Trophoblast cell (in vitro differentiated cells and primary cell): ENCODE data around the gene SYNE2.

ENCODE experiments used
- DNase-seq, 2 donors: peaks; one replicate each; pipeline ENCODE4 v3.0.0-alpha.2; 2016
- H2AFZ ChIP-seq: 2 replicates; pipeline ENCODE4 v1.6.1; 2013; ENCODE audit warnings: low read length, moderate library complexity, mild to moderate bottlenecking; ENCODE audit not compliant: insufficient read depth, poor library complexity
- H2AK5ac ChIP-seq: 2 replicates; pipeline ENCODE4 v1.6.1; 2013; ENCODE audit warnings: mild to moderate bottlenecking, low read length
- H2BK120ac ChIP-seq: 2 replicates; pipeline ENCODE4 v1.6.1; 2013; ENCODE audit warnings: low read length, mild to moderate bottlenecking, moderate library complexity; ENCODE audit not compliant: insufficient read depth, poor library complexity
- H2BK12ac ChIP-seq: 2 replicates; pipeline ENCODE4 v1.6.1; 2013; ENCODE audit warnings: mild to moderate bottlenecking, low read length, moderate library complexity
- H2BK5ac ChIP-seq: 2 replicates; pipeline ENCODE4 v1.6.1; 2013; ENCODE audit warnings: low read length, low read depth, moderate library complexity, mild to moderate bottlenecking; ENCODE audit not compliant: poor library complexity
- H3K14ac ChIP-seq: 2 replicates; pipeline ENCODE4 v1.6.1; 2013; ENCODE audit warnings: mild to moderate bottlenecking, low read length
- H3K18ac ChIP-seq: 2 replicates; pipeline ENCODE4 v1.6.1; 2013; ENCODE audit warnings: mild to moderate bottlenecking, low read length
- H3K23ac ChIP-seq: 2 replicates; pipeline ENCODE4 v1.6.1; 2013; ENCODE audit warnings: low read length
- H3K27ac ChIP-seq: 2 replicates; pipeline ENCODE4 v1.5.1; 2013; ENCODE audit warnings: low read depth, mild to moderate bottlenecking, inconsistent platforms, low read length, moderate library complexity
- H3K27me3 ChIP-seq: 2 replicates; pipeline ENCODE4 v1.6.1; 2013; ENCODE audit warnings: inconsistent platforms, mild to moderate bottlenecking, low read length, moderate library complexity; ENCODE audit not compliant: insufficient read depth
- H3K36me3 ChIP-seq, 2 experiments: 1 replicate in 1 of 2; 2 replicates in 1 of 2; pipeline ENCODE4 v1.6.1; 2013; ENCODE audit warnings: low read length in 2 of 2, mild to moderate bottlenecking in 2 of 2, moderate library complexity in 1 of 2; ENCODE audit not compliant: insufficient read depth in 2 of 2, control insufficient read depth in 1 of 2
- H3K4ac ChIP-seq: 2 replicates; pipeline ENCODE4 v1.6.1; 2013; ENCODE audit warnings: low read depth, mild to moderate bottlenecking, low read length, moderate library complexity
- H3K4me1 ChIP-seq, 2 experiments: 1 replicate in 1 of 2; 2 replicates in 1 of 2; pipeline ENCODE4 v1.6.1; 2013; ENCODE audit warnings: low read length in 2 of 2, mild to moderate bottlenecking in 2 of 2, moderate library complexity in 1 of 2; ENCODE audit not compliant: insufficient read depth in 2 of 2, control insufficient read depth in 1 of 2
- H3K4me2 ChIP-seq: 2 replicates; pipeline ENCODE4 v1.6.1; 2013; ENCODE audit warnings: inconsistent platforms, mild to moderate bottlenecking, low read length, moderate library complexity
- H3K4me3 ChIP-seq: 2 replicates; pipeline ENCODE4 v1.5.1; 2013; ENCODE audit warnings: mild to moderate bottlenecking, low read depth, low read length, inconsistent platforms
- H3K79me1 ChIP-seq: one replicate; pipeline ENCODE4 v1.6.1; 2013; ENCODE audit warnings: low read length
- H3K79me2 ChIP-seq: 2 replicates; pipeline ENCODE4 v1.6.1; 2013; ENCODE audit warnings: low read length, mild to moderate bottlenecking; ENCODE audit not compliant: control insufficient read depth, insufficient read depth, poor library complexity
- H3K9ac ChIP-seq: 2 replicates; pipeline ENCODE4 v1.6.1; 2013; ENCODE audit warnings: mild to moderate bottlenecking, low read length
- H3K9me3 ChIP-seq: 2 replicates; pipeline ENCODE4 v1.6.1; 2013; ENCODE audit warnings: low read depth, mild to moderate bottlenecking, control low read depth, inconsistent platforms, low read length; ENCODE audit not compliant: insufficient read depth
- H4K12ac ChIP-seq: 2 replicates; pipeline ENCODE4 v1.6.1; 2013; ENCODE audit warnings: low read depth, mild to moderate bottlenecking, low read length, moderate library complexity
- H4K8ac ChIP-seq: 2 replicates; pipeline ENCODE4 v1.6.1; 2013; ENCODE audit warnings: low read depth, mild to moderate bottlenecking, low read length, moderate library complexity
- H4K91ac ChIP-seq: one replicate; pipeline ENCODE4 v1.6.1; 2013; ENCODE audit warnings: low read depth, mild to moderate bottlenecking, low read length, moderate library complexity
- WGBS: extraction: QIAGEN DNeasy Blood & Tissue Kit; methylation state at CpG from one replicate; pipeline ENCODE4 v1.1.7; 2013; ENCODE audit warnings: missing lambda C conversion rate; ENCODE audit not compliant: insufficient read length, insufficient coverage; ENCODE audit errors: extremely low coverage; 5-methylcytosine and 5-hydroxymethylcytosine counted together

SYNE2 gene

DNA sequence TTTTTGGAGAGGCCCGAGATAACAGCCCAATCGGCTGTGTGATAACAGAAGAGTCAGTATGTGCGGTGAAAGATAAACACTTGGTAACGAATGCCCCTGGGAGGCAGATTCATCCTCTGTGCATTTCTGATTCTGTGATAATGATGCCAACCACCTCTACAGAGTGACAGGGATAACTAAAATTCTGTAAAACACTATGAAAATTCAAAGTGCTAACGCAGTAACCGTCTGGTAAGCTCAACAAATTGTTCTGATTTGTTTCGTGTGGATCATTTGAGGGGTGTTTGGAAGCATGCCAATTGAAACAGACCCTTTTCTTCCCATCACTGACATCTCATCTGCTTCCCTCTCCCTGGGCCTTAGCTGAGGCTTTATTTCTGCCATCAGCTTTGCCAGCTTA is 365.0 kb downstream of the SYNE2 start:
- no peaks in the 10 kb centered on the region for H3K27me3 ChIP-seq
- H3K18ac ChIP-seq, result no peak overlapping the region
- H3K36me3 ChIP-seq, result peaks cover 19 to 32% of the 10 kb centered on the region in 2 experiments
- no peak overlapping the region for H3K4ac ChIP-seq
- no peak overlapping the region for H4K91ac ChIP-seq
- no peak overlapping the region for H3K4me2 ChIP-seq
- no peak overlapping the region for H4K8ac ChIP-seq
- H3K27ac ChIP-seq, result no peak overlapping the region
- H2AK5ac ChIP-seq, result no peak overlapping the region
- no CpG with 5 or more reads among the region's 7 CpGs for WGBS
- no peak overlapping the region for H3K4me3 ChIP-seq
- no peak overlapping the region for H2AFZ ChIP-seq
- no peak overlapping the region for H2BK12ac ChIP-seq
- no peak overlapping the region for H3K14ac ChIP-seq
- DNase-seq, result peak in 1 of 2 donors; percentile 23
- no peak overlapping the region for H3K23ac ChIP-seq
- H2BK120ac ChIP-seq, result no peak overlapping the region
- H3K79me2 ChIP-seq, result peaks cover 2% of the 10 kb centered on the region
- peaks cover 5% of the 10 kb centered on the region for H3K79me1 ChIP-seq
- no peak overlapping the region for H2BK5ac ChIP-seq
- H3K9me3 ChIP-seq, result no peaks in the 10 kb centered on the region
- peaks cover 11 to 22% of the 10 kb centered on the region in 2 experiments for H3K4me1 ChIP-seq
- H3K9ac ChIP-seq, result no peak overlapping the region
- H4K12ac ChIP-seq, result no peak overlapping the region

DNA sequence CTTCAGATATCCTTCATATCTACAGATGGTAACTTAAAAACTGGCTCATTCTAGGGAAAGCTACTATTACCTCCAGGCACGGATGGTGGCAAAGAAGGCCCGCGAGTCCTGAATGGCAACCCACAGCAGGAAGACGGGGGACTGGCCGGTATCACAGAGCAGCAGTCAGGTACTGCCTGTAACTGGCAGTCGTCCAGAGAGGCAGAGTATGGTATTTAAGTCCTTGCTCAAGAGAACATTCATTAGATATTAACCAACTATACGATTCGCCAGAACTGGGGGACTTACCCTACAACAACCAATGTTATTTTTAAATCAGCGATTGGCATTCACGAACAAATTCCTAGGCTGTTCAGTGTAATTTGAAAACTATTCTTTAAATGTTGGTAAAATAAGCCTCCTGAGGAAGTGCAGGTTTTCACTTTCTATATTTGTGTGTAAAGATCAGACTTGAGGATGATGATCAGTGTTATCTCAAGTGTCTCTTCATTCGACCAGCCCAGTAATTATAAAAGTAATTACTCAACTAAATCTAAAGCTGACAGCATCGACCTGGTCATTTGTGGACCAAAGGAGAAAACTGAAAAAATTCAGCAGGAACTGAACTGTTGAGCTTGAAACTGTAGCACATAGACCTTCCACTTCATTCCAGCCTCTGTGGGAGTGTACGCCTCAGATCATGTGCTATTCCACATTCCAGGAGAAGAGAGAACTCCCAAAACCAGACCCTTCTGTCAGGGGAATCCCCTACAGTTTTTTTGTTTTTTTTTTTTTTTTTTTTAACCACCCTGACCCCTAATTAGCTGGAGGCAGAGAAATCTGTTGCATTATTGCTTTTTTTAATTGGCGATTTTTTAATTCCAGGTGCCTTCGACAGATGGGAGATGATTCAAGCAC is 365.8 kb downstream of the SYNE2 start:
- Histone ChIP-seq H4K91ac (no peak overlapping the region), H3K18ac (no peak overlapping the region), H3K4me3 (no peak overlapping the region), H3K79me2 (peaks cover 2% of the 10 kb centered on the region), H3K14ac (no peak overlapping the region), H3K27me3 (no peaks in the 10 kb centered on the region), H2BK12ac (no peak overlapping the region), H3K23ac (no peak overlapping the region), H2BK5ac (no peak overlapping the region), H4K8ac (no peak overlapping the region), H2AK5ac (no peak overlapping the region), H2AFZ (no peak overlapping the region), H3K27ac (no peak overlapping the region), H3K4me1 (peaks cover 6 to 19% of the 10 kb centered on the region in 2 experiments), H3K79me1 (peaks cover 3% of the 10 kb centered on the region), H3K9me3 (no peaks in the 10 kb centered on the region), H3K4ac (no peak overlapping the region), H4K12ac (no peak overlapping the region), H3K9ac (no peak overlapping the region), H2BK120ac (no peak overlapping the region), H3K36me3 (peaks cover 19 to 36% of the 10 kb centered on the region in 2 experiments), H3K4me2 (no peak overlapping the region)
- no CpG with 5 or more reads among the region's 15 CpGs for WGBS
- DNase-seq, result peak in 1 of 2 donors; percentile 33

DNA sequence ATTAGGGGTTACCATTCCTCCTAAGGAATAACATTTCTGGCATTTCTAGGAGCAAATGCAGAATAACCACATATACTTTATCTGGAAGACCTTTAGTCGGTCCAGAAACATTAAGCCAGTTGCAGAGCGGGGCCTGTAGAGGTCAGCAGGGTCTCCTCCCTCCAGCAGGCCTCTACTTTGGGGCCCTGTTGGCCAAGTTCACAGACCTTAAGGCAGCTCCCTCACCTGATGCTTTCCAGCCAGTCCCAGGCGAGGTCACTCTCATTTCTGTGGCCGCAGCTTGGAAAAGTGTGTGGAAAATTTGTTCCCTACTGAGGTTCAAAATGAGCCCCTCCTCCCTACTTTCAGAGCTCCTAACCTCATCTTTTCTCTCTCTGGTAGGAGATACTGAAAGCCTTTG is 367.3 kb downstream of the SYNE2 start:
- Histone ChIP-seq H3K27ac (no peak overlapping the region), H2AK5ac (no peak overlapping the region), H3K36me3 (peaks cover 19 to 40% of the 10 kb centered on the region in 2 experiments), H2AFZ (no peak overlapping the region), H3K18ac (no peak overlapping the region), H2BK120ac (no peak overlapping the region), H3K4ac (no peak overlapping the region), H3K4me2 (no peak overlapping the region), H2BK5ac (no peak overlapping the region), H3K9me3 (no peaks in the 10 kb centered on the region), H3K4me3 (no peak overlapping the region), H3K14ac (no peak overlapping the region), H4K91ac (no peak overlapping the region), H3K79me1 (no peaks in the 10 kb centered on the region), H3K23ac (no peak overlapping the region), H4K12ac (no peak overlapping the region), H3K27me3 (no peaks in the 10 kb centered on the region), H4K8ac (no peak overlapping the region), H3K4me1 (peaks cover 2 to 14% of the 10 kb centered on the region in 2 experiments), H2BK12ac (no peak overlapping the region), H3K79me2 (no peaks in the 10 kb centered on the region), H3K9ac (no peak overlapping the region)
- DNase-seq, result no peak
- WGBS, result no CpG with 5 or more reads among the region's 4 CpGs

DNA sequence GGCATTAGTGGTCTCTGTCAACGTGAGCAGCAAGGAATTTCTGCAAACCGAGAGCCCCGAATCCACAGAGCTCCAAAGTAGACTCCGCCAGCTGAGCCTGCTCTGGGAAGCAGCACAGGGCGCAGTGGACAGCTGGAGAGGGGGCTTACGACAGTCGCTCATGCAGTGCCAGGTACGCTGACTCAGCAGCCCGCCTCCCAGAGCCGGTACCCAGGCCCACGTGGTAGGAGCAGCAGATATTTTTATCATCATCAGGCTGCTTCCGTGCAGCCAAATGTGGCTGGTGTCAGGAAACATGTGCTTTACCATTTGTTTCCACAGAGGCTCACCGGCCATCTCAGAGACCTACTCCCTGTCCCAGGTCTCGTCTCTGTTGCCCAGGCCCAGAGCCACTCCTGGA is 367.7 kb downstream of the SYNE2 start:
- H3K27me3 ChIP-seq, result no peaks in the 10 kb centered on the region
- H3K4ac ChIP-seq, result no peak overlapping the region
- no peak overlapping the region for H3K23ac ChIP-seq
- H2BK120ac ChIP-seq, result no peak overlapping the region
- H3K14ac ChIP-seq, result no peak overlapping the region
- H3K79me2 ChIP-seq, result no peaks in the 10 kb centered on the region
- H3K4me1 ChIP-seq, result peaks cover 2 to 14% of the 10 kb centered on the region in 2 experiments
- no peak overlapping the region for H3K4me3 ChIP-seq
- peaks cover 23 to 42% of the 10 kb centered on the region in 2 experiments for H3K36me3 ChIP-seq
- H2BK12ac ChIP-seq, result no peak overlapping the region
- no peak overlapping the region for H2BK5ac ChIP-seq
- H3K27ac ChIP-seq, result no peak overlapping the region
- no peak overlapping the region for H4K8ac ChIP-seq
- no peak overlapping the region for H4K91ac ChIP-seq
- no peak overlapping the region for H3K18ac ChIP-seq
- WGBS, result no CpG with 5 or more reads among the region's 14 CpGs
- no peak overlapping the region for H3K9ac ChIP-seq
- H3K4me2 ChIP-seq, result no peak overlapping the region
- H4K12ac ChIP-seq, result no peak overlapping the region
- no peaks in the 10 kb centered on the region for H3K79me1 ChIP-seq
- no peaks in the 10 kb centered on the region for H3K9me3 ChIP-seq
- H2AK5ac ChIP-seq, result no peak overlapping the region
- no peak overlapping the region for H2AFZ ChIP-seq
- DNase-seq, result no peak
